HG03571 (cell line): ENCODE data around the gene PCDHB4.
"Not testable (repeated sequence)": the region's sequence is repeated elsewhere in the genome, so short reads cannot be mapped to it uniquely, and the experiment has no call there.

ENCODE experiments used
- ATAC-seq: cut with Tn5 transposase; IDR thresholded peaks from one replicate; pipeline ENCODE4 v1.9.1; 2021; ENCODE audit not compliant: unreplicated experiment

PCDHB4 gene

DNA sequence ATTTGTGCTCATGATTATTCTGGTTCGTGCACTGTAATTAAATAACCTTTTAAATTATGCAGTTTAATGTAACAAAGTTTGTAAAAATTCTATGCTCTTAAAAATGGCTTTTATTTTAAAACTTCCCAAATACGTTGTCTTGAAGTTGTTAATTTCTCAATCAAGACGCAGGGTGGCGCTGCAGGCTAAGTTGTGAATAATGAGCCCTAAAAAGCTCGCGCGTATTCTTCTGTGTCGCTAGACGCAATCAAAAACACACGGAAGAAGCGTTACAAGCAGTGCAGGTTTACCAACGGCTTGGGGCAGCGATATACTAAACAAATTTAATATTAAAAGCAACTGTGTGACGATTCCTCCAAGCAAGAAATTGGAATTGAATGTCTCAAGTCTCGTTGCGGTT is at the start of gene PCDHB4:
Gene PCDHB4 (plus strand): TSS at position 256 of the 400 bp plus-strand sequence. CDS start 181 bp downstream, outside the sequence.
- ATAC-seq: no peak

DNA sequence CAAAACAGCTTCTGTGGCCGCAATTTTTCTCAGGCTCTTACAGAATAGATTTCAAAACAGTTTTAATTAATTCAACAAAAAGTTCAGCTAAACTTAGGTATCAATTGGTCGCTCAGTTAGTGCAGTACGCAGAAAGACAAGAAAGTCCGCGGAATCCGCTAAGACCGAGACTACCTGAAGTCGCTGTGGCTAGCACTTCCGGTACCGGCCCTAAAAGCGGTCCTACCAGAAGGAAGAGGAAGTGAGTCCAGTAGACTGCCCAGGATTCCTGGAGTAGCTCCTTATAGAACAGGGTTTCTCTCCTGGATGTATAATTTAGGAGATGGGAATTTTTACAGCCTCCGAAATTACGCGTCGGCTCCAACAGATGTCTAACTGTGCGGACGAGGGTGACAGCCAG is 43.8 kb upstream of the PCDHB4 start:
- ATAC-seq: no peak

DNA sequence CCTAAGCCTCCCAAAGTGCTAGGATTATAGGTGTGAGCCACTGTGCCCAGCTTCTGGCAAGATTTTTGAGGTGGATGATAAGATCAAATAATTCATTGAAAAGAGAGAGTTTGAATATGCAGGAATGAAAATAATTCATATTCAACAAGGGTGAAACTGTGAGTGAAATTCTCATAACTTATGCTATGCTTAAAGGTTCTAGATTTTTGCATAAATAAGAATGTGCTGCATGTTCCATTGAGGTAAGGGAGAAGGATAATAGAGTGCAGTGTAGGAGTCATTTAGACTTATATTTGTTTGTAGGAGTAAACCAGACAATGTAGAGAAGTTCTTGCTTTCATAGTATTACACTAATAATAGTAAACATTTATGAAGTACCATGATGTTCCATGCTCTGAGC is 39.4 kb upstream of the PCDHB4 start:
- ATAC-seq: no peak

DNA sequence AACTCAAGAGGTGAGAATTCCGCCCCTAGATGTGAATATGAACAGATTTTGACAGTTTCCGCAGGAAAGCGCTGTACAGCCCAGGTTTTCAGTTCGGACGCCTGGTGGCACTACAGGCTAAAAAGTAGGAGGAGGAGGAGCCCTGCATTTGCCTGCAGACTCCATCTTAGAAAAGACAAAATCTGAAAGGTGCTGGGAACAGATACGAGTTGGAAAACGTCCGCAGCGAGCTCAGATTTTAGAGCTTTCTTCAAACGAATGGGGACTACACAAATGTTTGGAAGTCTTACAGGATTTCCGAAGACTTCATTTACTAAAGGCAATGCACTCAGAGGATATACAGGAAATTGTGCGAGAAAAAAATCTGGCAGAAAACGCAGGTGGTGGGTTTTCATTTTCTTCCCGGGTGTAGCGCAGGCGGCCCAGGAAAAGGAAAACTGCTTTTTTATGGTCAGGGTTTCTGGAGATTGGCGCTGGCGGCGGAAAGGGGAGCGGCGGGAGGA is 37.1 kb upstream of the PCDHB4 start:
- no peak for ATAC-seq

DNA sequence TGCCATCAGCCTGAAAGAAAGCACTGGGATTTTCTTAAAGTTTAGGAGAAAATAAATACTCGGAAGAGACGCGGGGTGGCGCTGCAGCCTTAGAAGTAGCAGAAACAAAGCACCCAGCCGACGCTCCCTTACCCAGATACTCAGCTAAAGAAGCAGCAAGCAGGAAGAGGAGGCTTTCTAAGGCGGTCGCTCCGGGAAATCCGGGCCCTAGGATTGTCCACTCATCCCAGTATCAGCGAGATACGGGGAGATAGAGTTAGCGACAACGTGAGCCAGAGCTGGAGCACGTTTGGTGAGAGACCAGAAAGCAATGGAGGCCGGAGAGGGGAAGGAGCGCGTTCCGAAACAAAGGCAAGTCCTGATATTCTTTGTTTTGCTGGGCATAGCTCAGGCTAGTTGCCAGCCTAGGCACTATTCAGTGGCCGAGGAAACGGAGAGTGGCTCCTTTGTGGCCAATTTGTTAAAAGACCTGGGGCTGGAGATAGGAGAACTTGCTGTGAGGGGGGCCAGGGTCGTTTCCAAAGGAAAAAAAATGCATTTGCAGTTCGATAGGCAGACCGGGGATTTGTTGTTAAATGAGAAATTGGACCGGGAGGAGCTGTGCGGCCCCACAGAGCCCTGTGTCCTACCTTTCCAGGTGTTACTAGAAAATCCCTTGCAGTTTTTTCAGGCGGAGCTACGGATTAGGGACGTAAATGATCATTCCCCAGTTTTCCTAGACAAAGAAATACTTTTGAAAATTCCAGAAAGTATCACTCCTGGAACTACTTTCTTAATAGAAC is 26.9 kb upstream of the PCDHB4 start, which contains the start of gene PCDHB2:
Gene PCDHB2 (plus strand): TSS at position 135 of the 782 bp plus-strand sequence. CDS start 176 bp downstream, at position 311.
- no peak for ATAC-seq

DNA sequence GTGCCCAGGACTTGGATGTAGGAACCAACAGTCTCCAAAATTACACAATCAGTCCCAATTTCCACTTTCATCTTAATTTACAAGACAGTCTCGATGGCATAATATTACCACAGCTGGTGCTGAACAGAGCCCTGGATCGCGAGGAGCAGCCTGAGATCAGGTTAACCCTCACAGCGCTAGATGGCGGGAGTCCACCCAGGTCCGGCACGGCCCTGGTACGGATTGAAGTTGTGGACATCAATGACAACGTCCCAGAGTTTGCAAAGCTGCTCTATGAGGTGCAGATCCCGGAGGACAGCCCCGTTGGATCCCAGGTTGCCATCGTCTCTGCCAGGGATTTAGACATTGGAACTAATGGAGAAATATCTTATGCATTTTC is 26.4 kb upstream of the PCDHB4 start:
- ATAC-seq: no peak

DNA sequence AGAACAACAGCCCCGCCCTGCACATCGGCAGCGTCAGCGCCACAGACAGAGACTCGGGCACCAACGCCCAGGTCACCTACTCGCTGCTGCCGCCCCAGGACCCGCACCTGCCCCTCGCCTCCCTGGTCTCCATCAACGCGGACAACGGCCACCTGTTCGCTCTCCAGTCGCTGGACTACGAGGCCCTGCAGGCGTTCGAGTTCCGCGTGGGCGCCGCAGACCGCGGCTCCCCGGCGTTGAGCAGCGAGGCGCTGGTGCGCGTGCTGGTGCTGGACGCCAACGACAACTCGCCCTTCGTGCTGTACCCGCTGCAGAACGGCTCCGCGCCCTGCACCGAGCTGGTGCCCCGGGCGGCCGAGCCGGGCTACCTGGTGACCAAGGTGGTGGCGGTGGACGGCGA is 25.4 kb upstream of the PCDHB4 start:
- not testable (repeated sequence) for ATAC-seq

DNA sequence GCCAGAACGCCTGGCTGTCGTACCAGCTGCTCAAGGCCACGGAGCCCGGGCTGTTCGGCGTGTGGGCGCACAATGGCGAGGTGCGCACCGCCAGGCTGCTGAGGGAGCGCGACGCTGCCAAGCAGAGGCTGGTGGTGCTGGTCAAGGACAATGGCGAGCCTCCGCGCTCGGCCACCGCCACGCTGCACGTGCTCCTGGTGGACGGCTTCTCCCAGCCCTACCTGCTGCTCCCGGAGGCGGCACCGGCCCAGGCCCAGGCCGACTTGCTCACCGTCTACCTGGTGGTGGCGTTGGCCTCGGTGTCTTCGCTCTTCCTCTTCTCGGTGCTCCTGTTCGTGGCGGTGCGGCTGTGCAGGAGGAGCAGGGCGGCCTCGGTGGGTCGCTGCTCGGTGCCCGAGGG is 25.0 kb upstream of the PCDHB4 start:
- not testable (repeated sequence) for ATAC-seq

DNA sequence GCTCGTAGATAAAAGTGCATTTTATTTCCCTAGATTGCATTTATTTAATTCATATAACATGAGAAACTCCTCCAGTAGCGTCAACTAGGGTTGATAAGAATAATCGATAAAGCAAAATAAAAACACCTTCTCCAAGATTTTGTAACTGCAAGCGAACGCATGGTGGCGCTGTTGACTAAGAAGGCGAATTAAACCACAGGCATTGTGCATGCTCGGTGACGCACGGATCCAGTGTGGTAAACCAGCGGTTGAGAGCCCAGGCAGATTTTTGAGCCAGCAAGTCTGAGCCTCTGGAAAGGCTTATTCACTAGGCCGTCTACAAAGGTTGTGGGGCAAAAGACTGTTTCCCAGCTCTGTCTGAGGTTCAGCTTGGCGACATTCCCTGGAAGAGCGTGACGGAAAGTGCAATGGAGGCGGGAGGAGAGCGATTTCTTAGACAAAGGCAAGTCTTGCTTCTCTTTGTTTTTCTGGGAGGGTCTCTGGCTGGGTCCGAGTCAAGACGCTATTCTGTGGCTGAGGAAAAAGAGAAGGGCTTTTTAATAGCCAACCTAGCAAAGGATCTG is 21.3 kb upstream of the PCDHB4 start, which contains the start of gene PCDHB3:
Gene PCDHB3 (plus strand): TSS at position 231 of the 563 bp plus-strand sequence. CDS start 177 bp downstream, at position 408.
- ATAC-seq: no peak

DNA sequence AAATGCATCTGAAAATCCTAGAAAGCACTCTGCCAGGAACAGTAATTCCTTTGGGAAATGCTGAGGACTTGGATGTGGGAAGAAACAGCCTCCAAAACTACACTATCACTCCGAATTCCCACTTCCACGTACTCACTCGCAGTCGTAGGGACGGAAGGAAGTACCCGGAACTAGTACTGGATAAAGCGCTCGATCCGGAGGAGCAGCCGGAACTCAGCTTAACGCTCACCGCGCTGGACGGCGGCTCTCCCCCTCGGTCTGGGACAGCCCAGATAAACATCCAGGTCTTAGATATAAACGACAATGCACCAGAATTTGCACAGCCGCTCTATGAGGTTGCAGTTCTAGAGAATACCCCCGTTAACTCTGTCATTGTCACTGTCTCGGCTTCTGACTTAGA is 20.6 kb upstream of the PCDHB4 start:
- no peak for ATAC-seq

DNA sequence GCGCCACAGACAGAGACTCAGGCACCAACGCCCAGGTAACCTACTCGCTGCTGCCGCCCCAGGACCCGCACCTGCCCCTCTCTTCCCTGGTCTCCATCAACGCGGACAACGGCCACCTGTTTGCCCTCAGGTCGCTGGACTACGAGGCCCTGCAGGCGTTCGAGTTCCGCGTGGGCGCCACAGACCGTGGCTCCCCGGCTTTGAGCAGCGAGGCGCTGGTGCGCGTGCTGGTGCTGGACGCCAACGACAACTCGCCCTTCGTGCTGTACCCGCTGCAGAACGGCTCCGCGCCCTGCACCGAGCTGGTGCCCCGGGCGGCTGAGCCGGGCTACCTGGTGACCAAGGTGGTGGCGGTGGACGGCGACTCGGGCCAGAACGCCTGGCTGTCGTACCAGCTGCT is 19.5 kb upstream of the PCDHB4 start:
- ATAC-seq: not testable (repeated sequence)

DNA sequence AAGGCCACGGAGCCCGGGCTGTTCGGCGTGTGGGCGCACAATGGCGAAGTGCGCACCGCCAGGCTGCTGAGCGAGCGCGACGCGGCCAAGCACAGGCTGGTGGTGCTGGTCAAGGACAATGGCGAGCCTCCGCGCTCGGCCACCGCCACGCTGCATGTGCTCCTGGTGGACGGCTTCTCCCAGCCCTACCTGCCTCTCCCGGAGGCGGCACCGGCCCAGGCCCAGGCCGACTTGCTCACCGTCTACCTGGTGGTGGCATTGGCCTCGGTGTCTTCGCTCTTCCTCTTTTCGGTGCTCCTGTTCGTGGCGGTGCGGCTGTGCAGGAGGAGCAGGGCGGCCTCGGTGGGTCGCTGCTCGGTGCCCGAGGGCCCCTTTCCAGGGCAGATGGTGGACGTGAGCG is 19.1 kb upstream of the PCDHB4 start:
- ATAC-seq: not testable (repeated sequence)

DNA sequence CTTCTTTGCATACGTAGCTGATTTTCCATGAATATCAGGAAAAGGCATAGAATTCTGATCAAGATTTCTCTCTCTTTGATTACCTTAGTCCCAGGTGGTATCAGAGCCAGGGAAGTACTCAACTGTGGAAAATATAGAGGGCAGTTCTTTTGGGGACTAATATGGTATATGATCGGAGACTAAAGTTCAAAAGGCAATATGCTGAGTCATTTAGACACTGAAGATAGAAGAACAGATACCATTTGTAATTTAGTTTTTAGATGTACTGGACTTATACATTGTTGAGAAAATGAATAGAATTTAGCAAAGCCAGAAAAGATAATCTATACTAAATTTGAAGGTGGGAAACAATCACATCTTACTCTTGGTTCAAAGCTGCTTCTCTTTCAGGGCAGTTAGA is 16.3 kb upstream of the PCDHB4 start:
- no peak for ATAC-seq

DNA sequence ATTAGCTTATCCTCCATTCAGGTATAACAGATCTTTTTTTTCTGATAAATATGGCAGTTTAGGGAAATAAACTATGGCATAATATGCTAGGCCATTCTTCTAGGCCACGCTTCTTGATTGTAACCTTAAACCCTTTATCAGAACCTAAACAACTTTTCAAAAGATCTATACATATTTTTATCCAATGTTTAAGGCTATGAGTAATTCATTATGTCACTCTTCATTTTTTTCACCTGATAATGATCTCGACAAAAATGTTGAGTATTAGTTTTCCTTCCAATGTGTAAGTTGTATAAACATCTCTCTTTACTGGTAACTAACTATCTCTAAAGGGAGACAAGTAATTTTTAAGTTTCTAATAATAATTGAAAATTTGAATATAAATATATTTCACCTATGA is 2.4 kb upstream of the PCDHB4 start:
- ATAC-seq: no peak

DNA sequence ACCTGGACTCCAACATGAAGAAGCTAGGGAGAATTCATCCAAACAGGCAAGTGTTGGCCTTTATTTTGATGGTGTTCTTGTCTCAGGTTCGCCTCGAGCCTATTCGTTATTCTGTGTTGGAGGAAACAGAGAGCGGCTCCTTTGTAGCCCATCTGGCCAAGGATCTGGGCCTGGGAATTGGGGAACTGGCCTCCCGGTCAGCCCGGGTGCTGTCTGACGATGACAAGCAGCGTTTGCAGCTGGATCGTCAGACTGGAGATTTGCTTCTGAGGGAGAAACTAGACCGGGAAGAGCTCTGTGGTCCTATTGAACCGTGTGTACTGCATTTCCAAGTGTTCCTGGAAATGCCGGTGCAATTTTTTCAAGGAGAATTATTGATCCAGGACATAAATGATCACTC is 367 bp downstream of the PCDHB4 start:
- no peak for ATAC-seq

DNA sequence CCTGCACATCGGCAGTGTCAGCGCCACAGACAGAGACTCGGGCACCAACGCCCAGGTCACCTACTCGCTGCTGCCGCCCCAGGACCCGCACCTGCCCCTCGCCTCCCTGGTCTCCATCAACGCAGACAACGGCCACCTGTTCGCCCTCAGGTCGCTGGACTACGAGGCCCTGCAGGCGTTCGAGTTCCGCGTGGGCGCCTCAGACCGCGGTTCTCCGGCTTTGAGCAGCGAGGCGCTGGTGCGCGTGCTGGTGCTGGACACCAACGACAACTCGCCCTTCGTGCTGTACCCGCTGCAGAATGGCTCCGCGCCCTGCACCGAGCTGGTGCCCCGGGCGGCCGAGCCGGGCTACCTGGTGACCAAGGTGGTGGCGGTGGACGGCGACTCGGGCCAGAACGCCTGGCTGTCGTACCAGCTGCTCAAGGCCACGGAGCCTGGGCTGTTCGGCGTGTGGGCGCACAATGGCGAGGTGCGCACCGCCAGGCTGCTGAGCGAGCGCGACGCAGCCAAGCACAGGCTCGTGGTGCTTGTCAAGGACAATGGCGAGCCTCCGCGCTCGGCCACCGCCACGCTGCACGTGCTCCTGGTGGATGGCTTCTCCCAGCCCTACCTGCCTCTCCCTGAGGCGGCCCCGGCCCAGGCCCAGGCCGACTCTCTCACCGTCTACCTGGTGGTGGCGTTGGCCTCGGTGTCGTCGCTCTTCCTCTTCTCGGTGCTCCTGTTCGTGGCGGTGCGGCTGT is 1.9 kb downstream of the PCDHB4 start:
- not testable (repeated sequence) for ATAC-seq

DNA sequence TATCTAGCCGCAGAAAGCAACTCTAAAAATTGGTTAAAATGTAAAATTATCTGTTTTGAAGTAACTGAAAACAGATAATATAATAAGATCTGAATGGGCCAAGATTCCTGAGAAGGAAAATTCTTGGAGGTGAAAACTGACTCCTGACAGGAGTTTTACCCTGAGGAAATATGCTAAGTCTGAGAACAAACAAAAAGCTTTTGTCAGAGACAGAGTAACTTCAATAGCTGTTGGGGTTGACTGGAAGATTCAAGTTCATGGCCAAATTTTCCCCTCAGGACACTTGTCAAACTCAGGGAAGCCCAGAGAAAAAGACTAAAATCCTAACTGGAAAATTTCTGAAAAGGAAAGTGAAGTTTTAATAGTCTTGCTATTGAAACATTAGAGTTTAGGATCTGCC is 5.7 kb downstream of the PCDHB4 start:
- no peak for ATAC-seq

DNA sequence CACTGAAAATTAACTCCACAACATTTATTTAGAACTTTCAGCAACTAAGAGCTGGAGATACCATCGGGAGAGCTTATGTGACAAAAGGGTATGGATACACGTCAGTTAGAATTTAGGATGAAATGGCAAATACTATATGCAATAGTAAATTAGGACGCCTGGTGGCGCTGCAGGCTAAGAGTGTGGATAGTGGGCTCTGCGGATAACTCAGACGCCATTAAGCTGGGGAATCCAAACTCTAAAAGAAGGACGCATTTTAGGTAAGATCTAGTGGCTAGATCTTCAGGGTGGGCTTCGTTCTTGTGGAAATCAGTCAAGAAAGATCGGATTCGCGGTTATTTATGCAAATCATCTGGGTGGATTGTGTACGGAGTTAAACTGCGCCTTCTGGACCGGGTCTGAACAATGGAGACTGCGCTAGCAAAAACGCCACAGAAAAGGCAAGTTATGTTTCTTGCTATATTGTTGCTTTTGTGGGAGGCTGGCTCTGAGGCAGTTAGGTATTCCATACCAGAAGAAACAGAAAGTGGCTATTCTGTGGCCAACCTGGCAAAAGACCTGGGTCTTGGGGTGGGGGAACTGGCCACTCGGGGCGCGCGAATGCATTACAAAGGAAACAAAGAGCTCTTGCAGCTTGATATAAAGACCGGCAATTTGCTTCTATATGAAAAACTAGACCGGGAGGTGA is 13.6 kb downstream of the PCDHB4 start, which contains the start of gene PCDHB5:
Gene PCDHB5 (plus strand): TSS at position 177 of the 688 bp plus-strand sequence. CDS start 229 bp downstream, at position 406.
- ATAC-seq: no peak

DNA sequence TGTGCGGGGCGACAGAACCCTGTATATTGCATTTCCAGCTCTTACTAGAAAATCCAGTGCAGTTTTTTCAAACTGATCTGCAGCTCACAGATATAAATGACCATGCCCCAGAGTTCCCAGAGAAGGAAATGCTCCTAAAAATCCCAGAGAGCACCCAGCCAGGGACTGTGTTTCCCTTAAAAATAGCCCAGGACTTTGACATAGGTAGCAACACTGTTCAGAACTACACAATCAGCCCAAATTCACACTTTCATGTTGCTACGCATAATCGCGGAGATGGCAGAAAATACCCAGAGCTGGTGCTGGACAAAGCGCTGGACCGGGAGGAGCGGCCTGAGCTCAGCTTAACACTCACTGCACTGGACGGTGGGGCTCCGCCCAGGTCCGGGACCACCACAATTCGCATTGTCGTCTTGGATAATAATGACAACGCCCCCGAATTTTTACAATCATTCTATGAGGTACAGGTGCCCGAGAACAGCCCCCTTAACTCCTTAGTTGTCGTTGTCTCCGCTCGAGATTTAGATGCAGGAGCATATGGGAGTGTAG is 14.2 kb downstream of the PCDHB4 start:
- ATAC-seq: no peak

DNA sequence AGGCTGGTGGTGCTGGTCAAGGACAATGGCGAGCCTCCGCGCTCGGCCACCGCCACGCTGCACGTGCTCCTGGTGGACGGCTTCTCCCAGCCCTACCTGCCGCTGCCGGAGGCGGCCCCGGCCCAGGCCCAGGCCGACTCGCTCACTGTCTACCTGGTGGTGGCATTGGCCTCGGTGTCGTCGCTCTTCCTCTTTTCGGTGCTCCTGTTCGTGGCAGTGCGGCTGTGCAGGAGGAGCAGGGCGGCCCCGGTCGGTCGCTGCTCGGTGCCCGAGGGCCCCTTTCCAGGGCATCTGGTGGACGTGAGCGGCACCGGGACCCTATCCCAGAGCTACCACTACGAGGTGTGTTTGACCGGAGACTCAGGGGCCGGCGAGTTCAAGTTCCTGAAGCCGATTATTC is 15.7 kb downstream of the PCDHB4 start:
- ATAC-seq: not testable (repeated sequence)

DNA sequence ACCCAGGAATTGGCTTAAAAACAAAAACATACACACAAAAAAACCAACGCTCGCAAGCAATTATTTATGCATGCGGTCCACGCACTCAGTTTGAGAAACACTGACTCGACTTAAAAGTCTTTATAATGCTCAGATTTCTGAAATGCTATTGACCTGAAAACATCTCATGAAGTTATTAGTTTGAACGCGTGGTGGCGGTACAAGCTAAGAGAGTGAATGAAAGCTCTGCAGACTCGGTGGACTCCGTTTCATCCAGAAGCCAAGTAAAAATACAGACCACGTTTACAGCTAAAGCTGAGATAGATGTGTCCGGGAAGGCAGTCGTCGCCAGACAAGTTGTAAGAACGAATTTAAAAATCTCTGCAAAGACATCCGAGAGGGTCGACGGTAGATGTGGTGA is 28.2 kb downstream of the PCDHB4 start, which contains the start of gene PCDHB6:
Gene PCDHB6 (plus strand): TSS at position 246 of the 400 bp plus-strand sequence. CDS start 201 bp downstream, outside the sequence.
- no peak for ATAC-seq
